Measurements from ENCODE around the gene CAMTA2.
A peak's percentile ranks its signal among the peaks of the same experiment; 100 is the strongest.

Gene CAMTA2

GRCh38 chr17:4955091-4955490 lies 32.4 kb downstream of the CAMTA2 start:
- peaks cover 7% of the 10 kb centered on the region for H3K36me3 ChIP-seq (ENCODE audit: control insufficient read depth, insufficient read depth, low read length)
- H3K27ac ChIP-seq (ENCODE audit: insufficient read depth, low read depth, low read length, poor library complexity, severe bottlenecking), result no peak overlapping the region
- no peaks in the 10 kb centered on the region for H3K27me3 ChIP-seq (ENCODE audit: control insufficient read depth, insufficient read depth, low read length, poor library complexity, severe bottlenecking)
- H3K4me3 ChIP-seq (ENCODE audit: insufficient read depth, low read depth, low read length), result no peak overlapping the region
- peaks cover 17% of the 10 kb centered on the region for H3K4me1 ChIP-seq (ENCODE audit: control insufficient read depth, insufficient read depth, low read length)
- 96 to 97% methylated on average over 8 of the region's 8 CpGs for WGBS, 2 experiments
- no peaks in the 10 kb centered on the region for H3K9me3 ChIP-seq (ENCODE audit: control insufficient read depth, low read length)

GRCh38 chr17:4953451-4953961 lies 34.0 kb downstream of the CAMTA2 start:
- no peaks in the 10 kb centered on the region for H3K36me3 ChIP-seq (ENCODE audit: control insufficient read depth, insufficient read depth, low read length)
- H3K9me3 ChIP-seq (ENCODE audit: control insufficient read depth, low read length), result no peaks in the 10 kb centered on the region
- no peak overlapping the region for H3K27ac ChIP-seq (ENCODE audit: insufficient read depth, low read depth, low read length, poor library complexity, severe bottlenecking)
- no peaks in the 10 kb centered on the region for H3K27me3 ChIP-seq (ENCODE audit: control insufficient read depth, insufficient read depth, low read length, poor library complexity, severe bottlenecking)
- 92 to 93% methylated on average over 14 of the region's 14 CpGs for WGBS, 2 experiments
- H3K4me3 ChIP-seq (ENCODE audit: insufficient read depth, low read depth, low read length), result no peak overlapping the region
- peaks cover 17% of the 10 kb centered on the region for H3K4me1 ChIP-seq (ENCODE audit: control insufficient read depth, insufficient read depth, low read length)

GRCh38 chr17:4951486-4951885 lies 36.0 kb downstream of the CAMTA2 start:
- Histone ChIP-seq H3K27me3 (ENCODE audit: control insufficient read depth, insufficient read depth, low read length, poor library complexity, severe bottlenecking) (no peaks in the 10 kb centered on the region), H3K9me3 (ENCODE audit: control insufficient read depth, low read length) (no peaks in the 10 kb centered on the region), H3K36me3 (ENCODE audit: control insufficient read depth, insufficient read depth, low read length) (no peaks in the 10 kb centered on the region), H3K4me1 (ENCODE audit: control insufficient read depth, insufficient read depth, low read length) (peaks cover 21% of the 10 kb centered on the region), H3K27ac (ENCODE audit: insufficient read depth, low read depth, low read length, poor library complexity, severe bottlenecking) (no peak overlapping the region), H3K4me3 (ENCODE audit: insufficient read depth, low read depth, low read length) (peak overlapping the region; percentile 97)
- WGBS, 2 experiments, result 76 to 78% methylated on average over 3 of the region's 3 CpGs

- H3K4me1 ChIP-seq (ENCODE audit: control insufficient read depth, insufficient read depth, low read length), result peaks cover 25% of the 10 kb centered on the region
- WGBS, 2 experiments, result 14 to 19% methylated on average over 7 of the region's 7 CpGs
- no peaks in the 10 kb centered on the region for H3K36me3 ChIP-seq (ENCODE audit: control insufficient read depth, insufficient read depth, low read length)
- peak within 1 kb of the TSS; percentile 97 for H3K4me3 ChIP-seq (ENCODE audit: insufficient read depth, low read depth, low read length)
- H3K27me3 ChIP-seq (ENCODE audit: control insufficient read depth, insufficient read depth, low read length, poor library complexity, severe bottlenecking), result no peaks in the 10 kb centered on the region
- peak within 1 kb of the TSS; percentile 91 for H3K27ac ChIP-seq (ENCODE audit: insufficient read depth, low read depth, low read length, poor library complexity, severe bottlenecking)
- H3K9me3 ChIP-seq (ENCODE audit: control insufficient read depth, low read length), result no peaks in the 10 kb centered on the region
Measured at GRCh38 chr17:4950746-4951204, 36.7 kb downstream of the CAMTA2 start, which contains the start of gene ENO3. TSS of gene ENO3 (plus strand) at chr17:4951119. CDS start at chr17:4951830, 711 bp downstream.

- Histone ChIP-seq H3K36me3 (ENCODE audit: control insufficient read depth, insufficient read depth, low read length) (peaks cover 5% of the 10 kb centered on the region), H3K27me3 (ENCODE audit: control insufficient read depth, insufficient read depth, low read length, poor library complexity, severe bottlenecking) (no peaks in the 10 kb centered on the region), H3K4me1 (ENCODE audit: control insufficient read depth, insufficient read depth, low read length) (peaks cover 25% of the 10 kb centered on the region), H3K4me3 (ENCODE audit: insufficient read depth, low read depth, low read length) (peak overlapping the region; percentile 97), H3K9me3 (ENCODE audit: control insufficient read depth, low read length) (no peaks in the 10 kb centered on the region), H3K27ac (ENCODE audit: insufficient read depth, low read depth, low read length, poor library complexity, severe bottlenecking) (peak overlapping the region; percentile 91)
- WGBS, 2 experiments, result 1% methylated on average over 52 of the region's 52 CpGs
Measured at GRCh38 chr17:4950075-4950745, 37.3 kb downstream of the CAMTA2 start.

- Histone ChIP-seq H3K9me3 (ENCODE audit: control insufficient read depth, low read length) (no peaks in the 10 kb centered on the region), H3K4me1 (ENCODE audit: control insufficient read depth, insufficient read depth, low read length) (peaks cover 25% of the 10 kb centered on the region), H3K36me3 (ENCODE audit: control insufficient read depth, insufficient read depth, low read length) (peaks cover 12% of the 10 kb centered on the region), H3K27ac (ENCODE audit: insufficient read depth, low read depth, low read length, poor library complexity, severe bottlenecking) (peak overlapping the region; percentile 91), H3K27me3 (ENCODE audit: control insufficient read depth, insufficient read depth, low read length, poor library complexity, severe bottlenecking) (no peaks in the 10 kb centered on the region), H3K4me3 (ENCODE audit: insufficient read depth, low read depth, low read length) (peak overlapping the region; percentile 97)
- 0% methylated on average over 75 of the region's 75 CpGs for WGBS, 2 experiments
Measured at GRCh38 chr17:4949321-4950074, 38.0 kb downstream of the CAMTA2 start.

GRCh38 chr17:4948931-4949320 lies 38.5 kb downstream of the CAMTA2 start:
- Histone ChIP-seq H3K27me3 (ENCODE audit: control insufficient read depth, insufficient read depth, low read length, poor library complexity, severe bottlenecking) (no peaks in the 10 kb centered on the region), H3K27ac (ENCODE audit: insufficient read depth, low read depth, low read length, poor library complexity, severe bottlenecking) (peak overlapping the region; percentile 91), H3K9me3 (ENCODE audit: control insufficient read depth, low read length) (no peaks in the 10 kb centered on the region), H3K4me3 (ENCODE audit: insufficient read depth, low read depth, low read length) (peak overlapping the region; percentile 97), H3K36me3 (ENCODE audit: control insufficient read depth, insufficient read depth, low read length) (peaks cover 12% of the 10 kb centered on the region), H3K4me1 (ENCODE audit: control insufficient read depth, insufficient read depth, low read length) (peaks cover 25% of the 10 kb centered on the region)
- WGBS, 2 experiments, result 0% methylated on average over 40 of the region's 40 CpGs

GRCh38 chr17:4948166-4948930 lies 39.1 kb downstream of the CAMTA2 start, which contains the start of gene PFN1:
TSS of gene PFN1 (minus strand) at chr17:4948530. CDS start at chr17:4948394, 136 bp downstream.
- Histone ChIP-seq H3K9me3 (ENCODE audit: control insufficient read depth, low read length) (no peaks in the 10 kb centered on the region), H3K4me1 (ENCODE audit: control insufficient read depth, insufficient read depth, low read length) (peaks cover 23% of the 10 kb centered on the region), H3K27ac (ENCODE audit: insufficient read depth, low read depth, low read length, poor library complexity, severe bottlenecking) (peak within 1 kb of the TSS; percentile 91), H3K4me3 (ENCODE audit: insufficient read depth, low read depth, low read length) (peak within 1 kb of the TSS; percentile 97), H3K36me3 (ENCODE audit: control insufficient read depth, insufficient read depth, low read length) (peaks cover 15% of the 10 kb centered on the region), H3K27me3 (ENCODE audit: control insufficient read depth, insufficient read depth, low read length, poor library complexity, severe bottlenecking) (no peaks in the 10 kb centered on the region)
- 0% methylated on average over 53 of the region's 59 CpGs for WGBS, 2 experiments

- Histone ChIP-seq H3K4me1 (ENCODE audit: control insufficient read depth, insufficient read depth, low read length) (peaks cover 23% of the 10 kb centered on the region), H3K9me3 (ENCODE audit: control insufficient read depth, low read length) (no peaks in the 10 kb centered on the region), H3K27ac (ENCODE audit: insufficient read depth, low read depth, low read length, poor library complexity, severe bottlenecking) (peak overlapping the region; percentile 91), H3K27me3 (ENCODE audit: control insufficient read depth, insufficient read depth, low read length, poor library complexity, severe bottlenecking) (no peaks in the 10 kb centered on the region), H3K4me3 (ENCODE audit: insufficient read depth, low read depth, low read length) (peak overlapping the region; percentile 97), H3K36me3 (ENCODE audit: control insufficient read depth, insufficient read depth, low read length) (peaks cover 23% of the 10 kb centered on the region)
- 0% methylated on average over 51 of the region's 56 CpGs for WGBS, 2 experiments
Measured at GRCh38 chr17:4947411-4948165, 39.9 kb downstream of the CAMTA2 start.
